Measurements from ENCODE around the gene PPP2R2D. TPM values are rescaled to one million over a fixed set of nuclear protein-coding genes. Genes with fewer than 3 reads are reported as not detected.

Gene PPP2R2D
- total RNA-seq, 1 experiment from 2014 or later: 35.1 TPM

GRCh38 chr10:131906269-131906639, 5.4 kb downstream of the PPP2R2D start:
- no peak overlapping the region for H2BK120ac ChIP-seq (ENCODE audit: low read depth, low read length, poor library complexity, severe bottlenecking)
- H3K27me3 ChIP-seq (ENCODE audit: insufficient read depth, low read length): no peaks in the 10 kb centered on the region
- H3T11ph ChIP-seq (ENCODE audit: low read length): no peak overlapping the region
- no peak overlapping the region for H2BK20ac ChIP-seq (ENCODE audit: low read depth, low read length, poor library complexity, severe bottlenecking)
- peaks cover 2% of the 10 kb centered on the region for H4K20me1 ChIP-seq (ENCODE audit: control insufficient read depth, insufficient read depth, insufficient read length)
- Mint-ChIP-seq H3K4me3 (no peak overlapping the region), H3K9me3 (no peaks in the 10 kb centered on the region), H3K36me3 (ENCODE audit: insufficient read depth in 1 of 3, low read depth in 3 of 3) (peaks cover 16 to 47% (median 18%) of the 10 kb centered on the region in 3 experiments; a peak in 6 of 7 replicates), H3K4me1 (peaks cover 32 to 36% of the 10 kb centered on the region in 2 experiments), H3K27me3 (ENCODE audit: low read depth) (no peaks in the 10 kb centered on the region), H3K27ac (no peak overlapping the region)
- no peak overlapping the region for H4K8ac ChIP-seq (replicated peaks; ENCODE audit: insufficient read length, low read depth, low read length)
- no peak overlapping the region for H2BK12ac ChIP-seq (ENCODE audit: insufficient read length, low read depth, low read length)
- no peak overlapping the region for H2BK15ac ChIP-seq (ENCODE audit: low read depth, low read length)
- H3K4me2 ChIP-seq (ENCODE audit: insufficient read depth, insufficient read length, low read length): no peak overlapping the region
- no peak for DNase-seq
- no peak overlapping the region for H2AFZ ChIP-seq (ENCODE audit: low read length)
- no peak overlapping the region for H3K9ac ChIP-seq (ENCODE audit: extremely low read depth, insufficient read length, low read length)
- no CpG with 5 or more reads among the region's 1 CpG for WGBS (ENCODE audit: extremely low coverage, insufficient read length, low lambda C conversion rate)
- no peak overlapping the region for H3K23ac ChIP-seq (ENCODE audit: insufficient read length, low read depth, low read length)
- H3K4ac ChIP-seq (ENCODE audit: low read depth, low read length): no peak overlapping the region
- no peaks in the 10 kb centered on the region for H3K79me1 ChIP-seq (ENCODE audit: insufficient read depth, low read depth, low read length, poor library complexity, severe bottlenecking)
- no peak overlapping the region for H2BK5ac ChIP-seq (ENCODE audit: insufficient read length, low read length)
- H3K14ac ChIP-seq (ENCODE audit: insufficient read depth, low read length): no peak overlapping the region
- no peak overlapping the region for H2AK5ac ChIP-seq (ENCODE audit: insufficient read length, low read length)
- H3K27ac ChIP-seq (ENCODE audit: insufficient read length, low read depth, low read length): no peak overlapping the region
- H3K56ac ChIP-seq (ENCODE audit: insufficient read length, low read depth, low read length): no peak overlapping the region
- H3K23me2 ChIP-seq (ENCODE audit: insufficient read length, low read depth, low read length, poor library complexity, severe bottlenecking): peaks cover 3% of the 10 kb centered on the region
- no peaks in the 10 kb centered on the region for H3K9me3 ChIP-seq (ENCODE audit: control insufficient read depth, low read depth, low read length)
- H4K91ac ChIP-seq (ENCODE audit: insufficient read length, low read depth, low read length): no peak overlapping the region
- H3K79me2 ChIP-seq (ENCODE audit: insufficient read depth, low read length): peaks cover 47% of the 10 kb centered on the region
- H3K4me1 ChIP-seq (ENCODE audit: insufficient read depth, low read length): no peaks in the 10 kb centered on the region; the same call in 1 of the 2 replicates
- no peak for TF ChIP-seq CTCF (conservative IDR thresholded peaks at IDR 0.05)
- H3K18ac ChIP-seq (ENCODE audit: insufficient read length, low read depth, low read length): no peak overlapping the region
- H4K5ac ChIP-seq (ENCODE audit: insufficient read length, low read depth, low read length): no peak overlapping the region
